Loucy (cell line): Measurements from ENCODE around the gene WDR35.

Experiments
- EZH2phosphoT487 ChIP-seq: fragments of 200-600 bp; IDR thresholded peaks from 2 replicates; pipeline ENCODE4 v1.6.1; 2018; ENCODE audit warnings: antibody characterized with exemption, mild to moderate bottlenecking, moderate library complexity, borderline replicate concordance
- TF ChIP-seq, protein P1 (sequence below): fragments of 200-600 bp; sonication (generic); conservative IDR thresholded peaks from 2 replicates; pipeline ENCODE4 v1.5.1; 2014; ENCODE audit warnings: mild to moderate bottlenecking, antibody characterized with exemption, low read length

DNA sequence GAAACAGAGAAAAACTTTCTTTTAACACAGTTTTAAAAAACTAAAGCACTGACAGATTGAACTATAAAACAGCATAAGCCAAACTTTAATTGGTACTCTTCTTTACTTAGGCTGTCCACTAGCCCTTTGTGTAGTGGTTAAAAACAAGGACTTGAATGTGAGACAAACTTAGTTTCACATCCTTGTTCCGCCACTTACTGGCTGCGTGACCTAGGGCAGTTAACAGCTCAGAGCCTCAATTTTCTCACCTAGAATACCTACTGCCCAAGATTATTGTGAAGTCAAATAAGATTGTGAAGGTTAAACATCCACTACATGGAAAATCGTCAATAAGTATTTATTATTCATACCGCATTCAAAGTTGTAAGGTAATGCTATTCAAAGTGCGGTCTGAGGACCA, 2.0 kb downstream of the WDR35 start:
- TF ChIP-seq, protein P1, sequence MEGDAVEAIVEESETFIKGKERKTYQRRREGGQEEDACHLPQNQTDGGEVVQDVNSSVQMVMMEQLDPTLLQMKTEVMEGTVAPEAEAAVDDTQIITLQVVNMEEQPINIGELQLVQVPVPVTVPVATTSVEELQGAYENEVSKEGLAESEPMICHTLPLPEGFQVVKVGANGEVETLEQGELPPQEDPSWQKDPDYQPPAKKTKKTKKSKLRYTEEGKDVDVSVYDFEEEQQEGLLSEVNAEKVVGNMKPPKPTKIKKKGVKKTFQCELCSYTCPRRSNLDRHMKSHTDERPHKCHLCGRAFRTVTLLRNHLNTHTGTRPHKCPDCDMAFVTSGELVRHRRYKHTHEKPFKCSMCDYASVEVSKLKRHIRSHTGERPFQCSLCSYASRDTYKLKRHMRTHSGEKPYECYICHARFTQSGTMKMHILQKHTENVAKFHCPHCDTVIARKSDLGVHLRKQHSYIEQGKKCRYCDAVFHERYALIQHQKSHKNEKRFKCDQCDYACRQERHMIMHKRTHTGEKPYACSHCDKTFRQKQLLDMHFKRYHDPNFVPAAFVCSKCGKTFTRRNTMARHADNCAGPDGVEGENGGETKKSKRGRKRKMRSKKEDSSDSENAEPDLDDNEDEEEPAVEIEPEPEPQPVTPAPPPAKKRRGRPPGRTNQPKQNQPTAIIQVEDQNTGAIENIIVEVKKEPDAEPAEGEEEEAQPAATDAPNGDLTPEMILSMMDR = no peak
- TF ChIP-seq EZH2phosphoT487 = no peak
